Measurements from ENCODE around the gene CAMTA1.

- TF ChIP-seq CTCF (IDR thresholded peaks at IDR 0.05) (no peak), POLR2AphosphoS5 (IDR thresholded peaks at IDR 0.05) (no peak), EP300 (IDR thresholded peaks at IDR 0.05) (no peak)
These were observed 639.2 kb downstream of the CAMTA1 start for GRCh38 chr1:7424352-7424890.

Measured in upper lobe of left lung (tissue), 4 donors.